GF-D8 (cell line): ENCODE measurements around the gene GALNT2.

ENCODE experiments used
- DNase-seq: peaks from one replicate; lab custom pipeline; 2025; lab: John Stamatoyannopoulos, UW

GALNT2 gene

GRCh38 chr1:230321341-230321740, 254.3 kb downstream of the GALNT2 start:
- no peak for DNase-seq

GRCh38 chr1:230321741-230322420, 254.8 kb downstream of the GALNT2 start:
- no peak for DNase-seq

- no peak for DNase-seq
Observed at GRCh38 chr1:230322421-230322756, 255.4 kb downstream of the GALNT2 start.

- DNase-seq = no peak
Observed at GRCh38 chr1:230322967-230323547, 256.0 kb downstream of the GALNT2 start.

GRCh38 chr1:230323686-230324085, 256.6 kb downstream of the GALNT2 start:
- no peak for DNase-seq

- no peak for DNase-seq
Observed at GRCh38 chr1:230326971-230327891, 260.2 kb downstream of the GALNT2 start.

DNA sequence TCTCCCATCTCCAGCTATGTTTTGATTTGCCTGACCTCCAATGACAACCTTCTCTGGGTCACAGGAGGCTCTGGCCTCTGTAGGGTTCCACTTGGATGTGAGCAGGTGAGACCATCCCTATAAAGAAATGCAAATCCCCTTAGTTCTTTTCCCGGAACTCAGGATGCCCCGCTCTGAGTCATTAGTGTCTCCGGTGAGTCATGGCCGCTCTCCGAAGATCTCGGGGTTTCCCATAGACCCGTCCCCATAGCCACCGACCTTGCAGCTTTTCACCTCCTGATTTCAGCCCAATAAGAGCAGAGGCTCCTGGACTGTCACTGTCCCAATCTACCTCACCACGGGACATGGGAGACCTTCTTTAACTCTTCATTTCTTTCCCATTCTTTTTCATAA, 260.9 kb downstream of the GALNT2 start:
- DNase-seq = no peak

GRCh38 chr1:230328342-230329015, 261.4 kb downstream of the GALNT2 start:
- no peak for DNase-seq

DNA sequence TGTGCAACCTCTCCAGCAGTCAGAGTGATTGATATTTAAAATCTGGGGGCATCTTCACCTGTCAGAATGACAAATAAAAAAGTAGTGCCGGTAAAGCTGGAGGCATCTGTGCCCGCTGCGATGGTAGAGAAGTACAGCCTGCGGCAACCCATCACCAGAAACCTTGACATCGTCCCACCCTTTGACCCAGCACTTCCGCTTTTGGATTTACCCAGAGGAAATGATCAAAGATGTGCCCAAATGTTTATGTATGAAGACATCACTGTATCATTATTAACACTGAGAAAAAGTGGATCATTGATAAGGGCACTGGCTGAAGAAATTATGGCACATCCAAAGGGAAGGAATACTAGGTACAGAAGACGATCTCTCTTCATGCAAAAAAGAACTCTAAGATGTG, 263.1 kb downstream of the GALNT2 start:
- no peak for DNase-seq
